Kidney glomerular epithelial cell (primary cell): ENCODE results near the gene BAZ2B.

Experiments
- DNase-seq: peaks from one replicate; lab custom pipeline; 2025; lab: John Stamatoyannopoulos, UW

BAZ2B gene

GRCh38 chr2:159317392-159318088 is 298.8 kb downstream of the BAZ2B start:
- no peak for DNase-seq

GRCh38 chr2:159307942-159308341 is 308.4 kb downstream of the BAZ2B start:
- no peak for DNase-seq

GRCh38 chr2:159300586-159300985 is 315.8 kb downstream of the BAZ2B start:
- DNase-seq = no peak

GRCh38 chr2:159298967-159299366 is 317.4 kb downstream of the BAZ2B start:
- no peak for DNase-seq

- no peak for DNase-seq
Observed at GRCh38 chr2:159297042-159297707, 319.2 kb downstream of the BAZ2B start.

- DNase-seq = no peak
Observed at GRCh38 chr2:159292157-159292556, 324.2 kb downstream of the BAZ2B start.

- peak; percentile 39 for DNase-seq
Observed at GRCh38 chr2:159290289-159290907, 325.9 kb downstream of the BAZ2B start.

- DNase-seq = no peak
Observed at GRCh38 chr2:159287733-159288132, 328.6 kb downstream of the BAZ2B start.

GRCh38 chr2:159286709-159287441 is 329.5 kb downstream of the BAZ2B start:
- DNase-seq = peak; percentile 94

GRCh38 chr2:159285929-159286708 is 330.2 kb downstream of the BAZ2B start, which contains the start of gene WDSUB1:
Gene WDSUB1 (minus strand): TSS chr2:159286703. CDS start chr2:159283069, 3,634 bp downstream.
- DNase-seq = peak; percentile 42

- DNase-seq = no peak
Observed at GRCh38 chr2:159285433-159285832, 330.9 kb downstream of the BAZ2B start.

GRCh38 chr2:159283529-159283928 is 332.8 kb downstream of the BAZ2B start:
- no peak for DNase-seq

GRCh38 chr2:159281002-159281401 is 335.3 kb downstream of the BAZ2B start:
- DNase-seq = no peak

- no peak for DNase-seq
Observed at GRCh38 chr2:159279700-159280099, 336.6 kb downstream of the BAZ2B start.

GRCh38 chr2:159275111-159275510 is 341.2 kb downstream of the BAZ2B start:
- DNase-seq = no peak

- no peak for DNase-seq
Observed at GRCh38 chr2:159272156-159272555, 344.2 kb downstream of the BAZ2B start.

- DNase-seq = no peak
Observed at GRCh38 chr2:159270744-159271379, 345.5 kb downstream of the BAZ2B start.
